ENCODE data around the gene ATXN2.
A peak's percentile ranks its signal among the peaks of the same experiment; 100 is the strongest.
"Not testable (repeated sequence)": the region's sequence is repeated elsewhere in the genome, so short reads cannot be mapped to it uniquely, and the experiment has no call there.

Gene ATXN2

DNA sequence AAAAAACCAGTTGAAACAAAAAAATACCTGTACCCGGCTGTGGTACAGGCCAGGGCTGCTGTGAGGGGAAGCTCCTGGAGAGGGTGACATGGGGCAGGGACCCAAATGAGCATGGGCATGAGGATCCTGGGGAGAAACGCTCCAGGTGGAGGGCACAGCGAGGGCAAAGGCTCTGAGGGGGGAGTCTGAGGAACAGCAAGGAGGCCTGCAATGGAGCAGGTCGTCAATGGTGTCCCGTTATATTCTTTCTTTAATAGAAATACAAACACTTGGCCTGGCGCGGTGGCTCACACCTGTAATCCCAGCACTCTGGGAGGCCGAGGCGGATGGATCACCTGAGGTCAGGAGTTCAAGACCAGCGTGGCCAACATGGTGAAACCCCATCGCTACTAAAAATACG, 1.9 kb upstream of the ATXN2 start:
- not testable (repeated sequence) for DNase-seq (ENCODE audit: low spot score)

DNA sequence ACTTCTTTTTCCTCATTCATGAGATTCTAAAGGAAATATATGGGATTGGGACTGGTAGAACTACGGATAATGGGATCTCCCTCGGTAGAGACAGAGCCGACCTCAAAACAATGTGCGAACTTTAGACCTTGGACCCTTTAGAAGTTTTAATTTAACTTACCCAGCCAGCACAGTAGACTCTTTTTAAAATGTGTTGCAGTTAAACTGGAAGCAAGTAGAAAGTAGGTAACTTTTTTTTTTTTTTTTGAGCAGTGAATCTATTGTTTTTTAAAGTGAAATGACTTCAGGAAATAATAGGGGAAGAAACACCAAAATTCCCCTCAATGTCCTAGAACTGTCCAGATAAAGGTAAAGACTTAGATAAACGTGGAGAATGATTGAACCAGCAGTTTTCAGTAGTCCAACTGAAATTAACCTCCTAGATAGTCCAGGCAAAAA, 1.1 kb upstream of the ATXN2 start:
- no peak for DNase-seq (ENCODE audit: low spot score)

- peak; percentile 93 for DNase-seq (ENCODE audit: low spot score)
These were observed 514 bp upstream of the ATXN2 start for GRCh38 chr12:111599453-111600204.

- DNase-seq (ENCODE audit: low spot score), result peak; percentile 64
These were observed 1.1 kb downstream of the ATXN2 start for GRCh38 chr12:111597831-111598636.

- peak; percentile 52 for DNase-seq (ENCODE audit: low spot score)
These were observed 1.9 kb downstream of the ATXN2 start for GRCh38 chr12:111596985-111597830.

GRCh38 chr12:111595341-111595835, 3.7 kb downstream of the ATXN2 start:
- DNase-seq (ENCODE audit: low spot score), result not testable (repeated sequence)

GRCh38 chr12:111591399-111592010, 7.6 kb downstream of the ATXN2 start:
- DNase-seq (ENCODE audit: low spot score), result not testable (repeated sequence)

DNA sequence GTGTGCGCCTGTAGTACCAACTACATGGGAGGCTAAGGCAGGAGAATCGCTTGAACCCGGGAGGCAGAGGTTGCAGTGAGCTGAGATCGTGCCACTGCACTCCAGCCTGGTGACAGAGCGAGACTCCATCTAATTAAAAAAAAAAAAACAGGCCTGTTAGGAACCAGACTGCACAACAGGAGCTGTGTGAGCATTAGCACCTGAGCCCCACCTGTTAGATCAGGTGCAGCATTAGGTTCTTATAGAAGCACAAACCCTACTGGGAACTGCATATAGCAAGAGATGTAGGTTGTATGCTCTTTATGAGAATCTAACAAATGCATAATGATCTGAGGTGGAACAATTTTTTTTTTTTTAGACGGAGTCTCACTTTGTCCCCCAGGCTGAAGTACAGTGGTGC, 8.6 kb downstream of the ATXN2 start:
- no peak for DNase-seq (ENCODE audit: low spot score)

GRCh38 chr12:111589601-111590000, 9.5 kb downstream of the ATXN2 start:
- DNase-seq (ENCODE audit: low spot score), result no peak

DNA sequence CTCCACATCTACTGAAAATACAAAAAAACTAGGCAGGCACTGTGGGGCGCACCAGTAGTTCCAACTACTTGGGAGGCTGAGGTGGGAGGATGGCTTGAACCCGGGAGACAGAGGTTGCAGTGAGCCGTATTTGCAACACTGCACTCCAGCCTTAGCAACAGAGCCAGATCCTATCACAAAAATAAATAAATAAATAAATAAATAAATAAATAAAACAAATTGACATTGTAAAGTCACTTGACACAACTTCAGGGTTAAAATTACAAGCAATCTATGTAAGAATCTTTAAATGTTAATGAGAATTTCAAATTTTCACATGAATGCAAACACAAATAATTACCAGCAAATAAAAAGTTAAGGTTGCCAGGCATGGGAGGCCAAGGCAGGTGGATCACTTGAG, 11.1 kb downstream of the ATXN2 start:
- no peak for DNase-seq (ENCODE audit: low spot score)

- no peak for DNase-seq (ENCODE audit: low spot score)
These were observed 12.1 kb downstream of the ATXN2 start for GRCh38 chr12:111586986-111587385.

GRCh38 chr12:111585690-111586089, 13.4 kb downstream of the ATXN2 start:
- no peak for DNase-seq (ENCODE audit: low spot score)

- no peak for DNase-seq (ENCODE audit: low spot score)
These were observed 14.2 kb downstream of the ATXN2 start for GRCh38 chr12:111584959-111585358.

DNA sequence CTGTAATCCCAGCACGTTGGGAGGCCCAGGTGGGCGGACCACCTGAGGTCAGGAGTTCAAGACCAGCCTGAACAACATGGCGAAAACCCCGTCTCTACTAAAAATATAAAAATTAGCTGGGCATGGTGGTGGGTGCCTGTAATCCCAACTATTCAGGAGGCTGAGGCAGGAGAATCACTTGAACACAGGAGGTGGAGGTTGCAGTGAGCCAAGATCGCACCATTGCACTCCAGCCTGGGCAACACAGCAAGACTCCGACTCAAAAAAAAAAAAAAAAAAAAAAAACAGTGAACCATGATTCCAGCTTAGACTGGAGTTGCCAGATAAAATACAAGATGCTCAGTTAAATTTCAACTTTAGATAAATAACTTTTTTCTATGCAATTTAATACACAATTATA, 15.6 kb downstream of the ATXN2 start:
- not testable (repeated sequence) for DNase-seq (ENCODE audit: low spot score)

DNA sequence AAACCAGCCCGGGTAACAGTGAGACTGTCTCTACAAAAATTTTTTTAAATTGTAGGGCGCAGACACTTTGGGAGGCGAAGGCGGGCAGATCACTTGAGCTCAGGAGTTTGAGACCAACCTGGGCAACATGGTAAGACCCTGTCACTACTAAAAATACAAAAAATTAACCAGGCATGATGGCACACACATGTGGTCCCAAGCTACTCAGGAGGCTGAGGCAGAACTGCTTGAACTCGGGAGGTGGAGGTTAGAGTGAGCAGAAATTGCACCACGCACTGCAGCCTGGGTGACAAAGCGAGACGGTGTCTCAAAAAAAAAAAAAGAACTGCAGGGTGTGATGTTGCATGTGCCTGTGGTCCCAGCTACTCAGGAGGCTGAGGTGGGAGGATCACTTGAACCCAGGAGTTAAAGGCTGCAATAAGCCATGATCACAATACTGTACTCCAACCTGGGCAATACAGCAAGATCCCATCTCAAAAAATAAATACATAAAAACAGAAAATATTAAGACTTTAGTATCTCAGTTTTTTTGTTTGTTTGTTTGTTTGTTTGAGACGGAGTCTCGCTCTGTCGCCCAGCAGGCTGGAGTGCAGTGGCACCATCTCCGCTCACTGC, 16.9 kb downstream of the ATXN2 start:
- DNase-seq (ENCODE audit: low spot score), result no peak

DNA sequence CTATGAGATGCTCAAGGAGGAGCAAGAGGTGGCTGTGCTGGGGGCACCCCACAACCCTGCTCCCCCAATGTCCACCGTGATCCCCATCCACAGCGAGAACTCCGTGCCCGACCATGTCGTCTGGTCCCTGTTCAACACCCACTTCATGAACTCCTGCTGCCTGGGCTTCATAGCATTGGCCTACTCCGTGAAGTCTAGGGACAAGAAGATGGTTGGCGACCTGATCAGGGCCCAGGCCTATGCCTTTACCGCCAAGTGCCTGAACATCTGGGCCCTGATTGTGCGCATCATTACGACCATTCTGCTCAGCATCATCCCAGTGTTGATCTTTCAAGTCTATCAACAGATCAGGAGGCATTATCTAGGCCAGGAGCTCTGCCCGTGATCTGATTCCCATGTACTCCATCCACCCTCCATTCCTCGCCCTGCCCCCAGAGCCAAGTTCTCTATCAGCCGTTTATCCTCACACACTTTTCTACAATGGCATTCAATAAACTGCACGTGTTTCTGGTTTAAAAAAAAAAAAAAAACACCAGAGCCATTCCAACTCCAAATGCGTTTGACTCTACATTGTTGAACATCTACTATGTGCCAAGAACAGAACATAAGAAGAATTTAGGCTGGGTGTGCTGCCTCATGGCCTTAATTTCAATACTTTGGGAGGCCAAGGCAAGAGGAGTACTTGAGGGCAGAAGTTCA, 17.5 kb downstream of the ATXN2 start:
- DNase-seq (ENCODE audit: low spot score), result no peak

GRCh38 chr12:111580737-111581136, 18.4 kb downstream of the ATXN2 start:
- no peak for DNase-seq (ENCODE audit: low spot score)

DNA sequence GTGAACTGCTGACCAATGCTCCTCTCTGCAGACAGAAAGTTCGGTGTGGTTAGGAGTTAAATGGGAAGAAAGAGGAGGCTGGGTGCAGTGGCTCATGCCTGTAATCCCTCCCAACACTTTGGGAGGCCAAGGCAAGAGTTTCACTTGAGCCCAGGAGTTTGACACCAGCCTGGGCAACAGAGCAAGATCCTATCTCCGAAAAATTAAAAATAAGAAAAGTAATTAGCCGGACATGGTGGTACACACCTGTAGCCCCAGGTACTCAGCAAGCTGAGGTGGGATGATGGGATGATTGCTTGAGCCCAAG, 19.0 kb downstream of the ATXN2 start:
- no peak for DNase-seq (ENCODE audit: low spot score)

DNA sequence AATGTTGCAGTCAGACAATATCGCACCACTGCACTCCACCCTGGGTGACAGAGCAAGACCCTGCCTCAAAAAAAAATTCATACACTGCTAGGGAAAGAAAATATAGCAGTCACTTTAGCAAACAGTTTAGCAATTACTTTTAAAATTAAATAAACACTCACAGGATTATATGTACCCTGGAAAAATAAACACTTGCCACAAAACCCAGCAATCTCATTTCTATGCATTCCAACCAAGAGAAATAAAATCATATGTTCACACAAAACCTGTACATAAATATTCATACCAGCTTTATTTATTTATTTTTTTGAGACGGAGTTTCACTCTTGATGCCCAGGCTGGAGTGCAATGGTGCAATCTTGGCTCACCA, 20.2 kb downstream of the ATXN2 start:
- no peak for DNase-seq (ENCODE audit: low spot score)

DNA sequence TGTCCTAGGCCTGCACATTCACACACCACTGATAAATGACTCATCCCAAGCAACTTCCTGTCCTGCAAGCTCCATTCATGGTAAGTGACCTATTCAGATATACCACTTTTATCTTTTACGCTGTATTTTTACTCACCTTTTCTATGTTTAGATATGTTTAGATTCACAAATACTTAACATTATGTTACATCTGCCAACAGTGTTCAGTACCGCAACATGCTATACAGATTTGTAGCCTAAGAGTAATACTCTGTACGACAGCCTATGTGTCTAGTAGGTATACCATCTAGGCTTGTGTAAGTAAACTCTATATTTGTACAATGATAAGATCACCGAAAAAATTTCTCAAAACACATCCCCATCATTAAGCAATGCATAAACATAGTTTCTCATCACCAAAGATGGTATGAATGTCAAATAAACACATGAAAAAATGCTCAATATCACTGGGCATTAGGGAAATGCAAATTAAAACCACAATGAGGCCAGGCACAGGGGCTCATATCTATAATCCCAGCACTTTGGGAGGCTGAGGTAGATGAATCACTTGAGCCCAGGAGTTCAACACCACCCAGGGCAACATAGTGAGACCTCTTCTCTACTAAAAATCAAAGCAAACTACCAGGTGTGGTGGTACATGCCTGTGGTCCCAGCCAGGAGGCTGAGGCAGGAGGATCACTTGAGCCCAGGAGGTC, 20.7 kb downstream of the ATXN2 start:
- peak; percentile 19 for DNase-seq (ENCODE audit: low spot score)

All from HuH-7.5 (cell line).